Erythroblast (primary cell): ENCODE results near the gene LIMCH1.

Source experiments
- GATA1 ChIP-seq: IDR thresholded peaks from 2 replicates; pipeline ENCODE4 v1.6.1; 2011; ENCODE audit warnings: low read depth, mild to moderate bottlenecking, control low read depth, low read length, moderate library complexity
- POLR2A ChIP-seq: IDR thresholded peaks from 2 replicates; pipeline ENCODE4 v1.6.1; 2011; ENCODE audit warnings: mild to moderate bottlenecking, low read length

DNA sequence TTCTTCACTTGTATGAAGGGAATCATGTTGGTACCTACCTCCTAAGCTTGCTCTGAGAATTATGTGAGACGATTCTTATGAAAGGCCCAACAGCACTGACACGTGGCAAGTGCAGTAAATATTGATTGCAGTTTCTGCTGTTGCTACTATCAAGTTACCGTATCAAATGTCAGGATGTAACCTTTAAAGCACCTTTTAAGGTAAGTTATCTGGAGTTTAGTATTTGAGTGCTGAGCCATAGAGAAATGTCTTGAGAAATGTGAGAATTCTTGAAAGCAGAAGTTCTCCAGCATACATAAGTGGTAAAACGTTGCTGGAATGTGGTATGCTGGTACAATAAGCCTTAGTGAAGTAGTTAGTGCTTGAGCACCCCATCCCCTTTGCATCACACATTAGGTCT, 120.2 kb downstream of the LIMCH1 start:
- TF ChIP-seq POLR2A (no peak), GATA1 (no peak)
